ENCODE measurements around the gene MFGE8.

The MFGE8 gene

GRCh38 chr15:88872706-88873105 lies 40.5 kb downstream of the MFGE8 start:
- DNase-seq (ENCODE audit: low read depth in 1 of 2, low spot score in 1 of 2): peak in 1 of 2 experiments; percentile 43
- no peak for TF ChIP-seq JUND (IDR thresholded peaks at IDR 0.05; ENCODE audit: low read depth)
- in situ Hi-C loops (cut with HindIII; ENCODE audit: low pct_unique_long_range_greater_than_20kb, low sequenced_read_pairs): no loop called here

- TF ChIP-seq JUND (IDR thresholded peaks at IDR 0.05; ENCODE audit: low read depth): no peak
- no peak for DNase-seq (ENCODE audit: low read depth in 1 of 2, low spot score in 1 of 2)
- in situ Hi-C loops (cut with HindIII; ENCODE audit: low pct_unique_long_range_greater_than_20kb, low sequenced_read_pairs): no loop called here
Observed at GRCh38 chr15:88872106-88872505, 41.1 kb downstream of the MFGE8 start.

GRCh38 chr15:88871313-88871712 lies 41.9 kb downstream of the MFGE8 start:
- DNase-seq (ENCODE audit: low read depth in 1 of 2, low spot score in 1 of 2): no peak
- TF ChIP-seq JUND (IDR thresholded peaks at IDR 0.05; ENCODE audit: low read depth): no peak
- in situ Hi-C loops (cut with HindIII; ENCODE audit: low pct_unique_long_range_greater_than_20kb, low sequenced_read_pairs): no loop called here

- in situ Hi-C loops (cut with HindIII; ENCODE audit: low pct_unique_long_range_greater_than_20kb, low sequenced_read_pairs): no loop called here
- no peak for TF ChIP-seq JUND (IDR thresholded peaks at IDR 0.05; ENCODE audit: low read depth)
Observed at GRCh38 chr15:88866295-88866881, 46.8 kb downstream of the MFGE8 start.

DNA sequence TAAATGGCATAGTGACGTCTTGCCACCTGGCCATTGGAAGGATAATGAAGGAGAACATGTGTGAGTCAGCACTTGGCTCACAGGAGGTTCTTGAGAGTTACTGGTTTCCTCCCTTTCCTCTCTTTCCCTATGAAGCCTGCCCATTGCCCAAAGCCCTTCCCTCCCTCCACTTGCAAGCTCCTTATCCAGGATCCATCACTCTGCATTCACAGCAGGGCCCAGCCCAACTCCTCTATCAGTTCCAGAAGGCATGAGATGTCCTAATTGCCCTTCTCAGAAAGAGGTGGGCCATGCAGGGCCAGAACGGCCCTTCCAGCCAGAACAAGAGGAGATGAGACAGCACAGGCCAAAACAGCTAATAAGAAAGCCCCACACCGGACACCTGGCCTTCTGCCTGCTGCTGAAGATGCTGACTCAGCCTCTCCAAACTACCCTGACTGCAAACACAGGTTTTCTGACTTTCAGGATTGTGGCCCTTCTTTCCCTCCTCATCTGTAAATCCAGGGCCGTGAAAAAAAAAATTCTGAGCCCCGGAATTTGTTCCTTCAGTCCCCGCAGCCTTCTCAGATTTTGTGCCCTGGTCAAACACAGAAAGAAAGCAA lies 47.6 kb downstream of the MFGE8 start:
- DNase-seq (ENCODE audit: low read depth in 1 of 2, low spot score in 1 of 2): no peak
- TF ChIP-seq JUND (IDR thresholded peaks at IDR 0.05; ENCODE audit: low read depth): no peak
- in situ Hi-C loops (cut with HindIII; ENCODE audit: low pct_unique_long_range_greater_than_20kb, low sequenced_read_pairs): no loop called here

More at GRCh38 chr15:88866295-88866881, 46.8 kb downstream of the MFGE8 start:
- DNase-seq (ENCODE audit: low read depth in 1 of 2, low spot score in 1 of 2): no peak

DNA sequence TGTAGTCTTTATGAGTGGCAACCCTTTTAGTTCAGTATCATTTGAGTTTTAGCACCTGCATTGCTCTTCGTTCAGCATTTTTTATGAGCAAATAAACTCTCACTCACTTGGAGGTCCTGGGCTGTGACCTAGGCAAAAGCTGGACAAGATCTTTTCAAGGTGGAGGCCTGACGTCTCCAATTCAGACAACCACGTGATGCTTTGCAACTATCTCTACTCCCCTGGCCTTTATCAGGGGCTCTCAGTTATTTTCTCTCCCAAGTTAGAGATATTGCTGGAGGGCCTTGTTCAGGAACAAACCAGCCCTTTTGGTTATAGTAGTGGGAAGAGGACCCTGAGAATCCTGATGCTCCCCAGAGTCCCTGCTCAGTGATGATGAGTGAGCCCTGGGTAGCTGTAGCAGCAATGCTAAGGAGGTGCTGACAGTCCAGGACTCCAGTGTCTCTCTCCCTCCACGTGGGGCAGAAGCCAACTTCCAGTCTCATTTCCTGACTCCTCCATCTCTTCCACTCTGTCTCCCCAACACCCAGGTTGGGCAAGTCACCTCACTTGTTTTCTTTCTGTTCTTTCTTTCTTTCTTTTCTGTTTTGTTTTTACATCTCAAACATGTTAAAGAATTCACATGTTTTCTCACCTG lies 48.2 kb downstream of the MFGE8 start:
- in situ Hi-C loops (cut with HindIII; ENCODE audit: low pct_unique_long_range_greater_than_20kb, low sequenced_read_pairs): no loop called here
- no peak for DNase-seq (ENCODE audit: low read depth in 1 of 2, low spot score in 1 of 2)
- no peak for TF ChIP-seq JUND (IDR thresholded peaks at IDR 0.05; ENCODE audit: low read depth)

- DNase-seq (ENCODE audit: low read depth in 1 of 2, low spot score in 1 of 2): no peak
- no peak for TF ChIP-seq JUND (IDR thresholded peaks at IDR 0.05; ENCODE audit: low read depth)
- in situ Hi-C loops (cut with HindIII; ENCODE audit: low pct_unique_long_range_greater_than_20kb, low sequenced_read_pairs): no loop called here
Observed at GRCh38 chr15:88863412-88863811, 49.8 kb downstream of the MFGE8 start.

- TF ChIP-seq JUND (IDR thresholded peaks at IDR 0.05; ENCODE audit: low read depth): no peak
- DNase-seq (ENCODE audit: low read depth in 1 of 2, low spot score in 1 of 2): no peak
- in situ Hi-C loops (cut with HindIII; ENCODE audit: low pct_unique_long_range_greater_than_20kb, low sequenced_read_pairs): no loop called here
Observed at GRCh38 chr15:88860212-88860611, 53.0 kb downstream of the MFGE8 start.

- no peak for TF ChIP-seq JUND (IDR thresholded peaks at IDR 0.05; ENCODE audit: low read depth)
- no peak for DNase-seq (ENCODE audit: low read depth in 1 of 2, low spot score in 1 of 2)
- in situ Hi-C loops (cut with HindIII; ENCODE audit: low pct_unique_long_range_greater_than_20kb, low sequenced_read_pairs): no loop called here
Observed at GRCh38 chr15:88859550-88859949, 53.6 kb downstream of the MFGE8 start.

DNA sequence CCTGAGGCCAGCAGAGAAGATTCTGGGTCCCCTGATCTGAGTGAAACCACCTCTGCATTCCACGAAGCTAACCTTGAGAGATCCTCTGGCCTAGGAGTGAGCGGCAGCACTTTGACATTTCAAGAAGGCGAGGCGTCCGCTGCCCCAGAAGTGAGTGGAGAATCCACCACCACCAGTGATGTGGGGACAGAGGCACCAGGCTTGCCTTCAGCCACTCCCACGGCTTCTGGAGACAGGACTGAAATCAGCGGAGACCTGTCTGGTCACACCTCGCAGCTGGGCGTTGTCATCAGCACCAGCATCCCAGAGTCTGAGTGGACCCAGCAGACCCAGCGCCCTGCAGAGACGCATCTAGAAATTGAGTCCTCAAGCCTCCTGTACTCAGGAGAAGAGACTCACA lies 54.2 kb downstream of the MFGE8 start:
- in situ Hi-C loops (cut with HindIII; ENCODE audit: low pct_unique_long_range_greater_than_20kb, low sequenced_read_pairs): no loop called here
- no peak for DNase-seq (ENCODE audit: low read depth in 1 of 2, low spot score in 1 of 2)
- TF ChIP-seq JUND (IDR thresholded peaks at IDR 0.05; ENCODE audit: low read depth): no peak

DNA sequence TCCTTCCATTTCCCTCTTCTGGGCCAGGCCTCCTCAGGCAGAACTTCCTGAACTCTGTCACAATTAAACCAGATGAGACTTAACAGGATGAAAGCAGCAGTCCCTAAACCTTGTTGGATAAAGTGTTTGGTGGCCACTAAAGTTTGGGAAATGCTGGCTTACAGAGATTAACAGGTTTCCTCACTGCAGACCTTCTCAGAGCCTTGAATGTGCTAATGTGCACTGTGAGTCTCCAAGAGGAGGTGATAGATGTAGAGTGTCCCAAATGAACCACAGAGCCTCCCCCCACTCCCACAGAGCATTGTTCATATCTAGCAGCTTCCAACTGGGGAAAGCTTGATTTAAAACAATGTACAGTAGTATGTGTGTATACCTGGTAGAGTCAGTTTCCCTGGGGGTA lies 60.7 kb downstream of the MFGE8 start:
- no peak for TF ChIP-seq JUND (IDR thresholded peaks at IDR 0.05; ENCODE audit: low read depth)
- in situ Hi-C loops (cut with HindIII; ENCODE audit: low pct_unique_long_range_greater_than_20kb, low sequenced_read_pairs): no loop called here
- no peak for DNase-seq (ENCODE audit: low read depth in 1 of 2, low spot score in 1 of 2)

DNA sequence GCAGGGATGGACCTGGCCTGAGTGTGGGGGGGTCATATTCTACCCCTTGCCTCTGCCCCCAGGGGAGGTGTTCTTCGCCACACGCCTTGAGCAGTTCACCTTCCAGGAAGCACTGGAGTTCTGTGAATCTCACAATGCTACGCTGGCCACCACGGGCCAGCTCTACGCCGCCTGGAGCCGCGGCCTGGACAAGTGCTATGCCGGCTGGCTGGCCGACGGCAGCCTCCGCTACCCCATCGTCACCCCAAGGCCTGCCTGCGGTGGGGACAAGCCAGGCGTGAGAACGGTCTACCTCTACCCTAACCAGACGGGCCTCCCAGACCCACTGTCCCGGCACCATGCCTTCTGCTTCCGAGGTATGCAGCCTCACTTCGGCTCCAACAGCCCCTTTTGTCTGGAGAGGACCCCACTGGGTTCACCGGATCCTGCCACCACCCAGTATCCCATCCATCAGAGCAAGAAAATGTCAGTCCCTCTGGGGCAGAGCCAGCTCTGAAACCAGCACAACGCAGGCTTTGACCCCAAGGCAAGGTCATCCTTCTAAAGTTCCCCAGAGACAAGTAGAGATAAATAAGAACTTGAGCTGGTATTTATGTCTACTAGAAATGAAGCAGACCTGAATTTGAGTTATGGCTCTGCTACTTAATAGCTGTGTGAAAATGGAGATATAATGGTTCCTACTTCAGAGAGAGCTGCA lies 63.7 kb downstream of the MFGE8 start:
- no peak for DNase-seq (ENCODE audit: low read depth in 1 of 2, low spot score in 1 of 2)
- in situ Hi-C loops (cut with HindIII; ENCODE audit: low pct_unique_long_range_greater_than_20kb, low sequenced_read_pairs): no loop called here
- no peak for TF ChIP-seq JUND (IDR thresholded peaks at IDR 0.05; ENCODE audit: low read depth)

Data from T47D (cell line).